ENCODE measurements around the gene CRY2.

DNA sequence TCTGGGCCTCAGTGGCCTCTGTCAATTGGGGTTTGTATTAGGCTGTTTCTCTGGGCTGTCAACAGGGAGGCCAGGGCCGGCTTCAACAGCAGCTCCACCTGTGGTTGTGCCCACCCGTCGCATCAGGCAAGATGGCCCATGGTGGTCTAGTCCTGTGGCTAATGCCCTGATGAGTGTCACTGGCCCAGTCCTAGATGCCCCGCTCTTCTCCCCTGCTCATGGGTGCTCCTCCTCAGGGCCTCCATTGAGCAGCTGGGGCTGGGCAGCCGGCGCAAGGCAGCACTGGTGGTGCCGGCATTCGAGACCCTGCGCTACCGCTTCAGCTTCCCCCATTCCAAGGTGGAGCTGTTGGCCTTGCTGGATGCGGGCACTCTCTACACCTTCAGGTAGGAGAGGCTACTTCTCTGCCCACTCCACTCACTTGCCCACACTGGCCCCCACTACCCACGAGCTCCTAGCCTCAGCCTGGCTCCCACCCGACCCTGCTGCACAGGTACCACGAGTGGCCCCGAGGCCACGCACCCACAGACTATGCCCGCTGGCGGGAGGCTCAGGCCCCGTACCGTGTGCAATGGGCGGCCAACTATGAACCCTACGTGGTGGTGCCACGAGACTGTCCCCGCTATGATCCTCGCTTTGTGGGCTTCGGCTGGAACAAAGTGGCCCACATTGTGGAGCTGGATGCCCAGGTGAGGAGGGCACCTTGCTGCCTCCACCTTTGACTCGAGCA lies 80.6 kb downstream of the CRY2 start:
- TF ChIP-seq, protein P1, sequence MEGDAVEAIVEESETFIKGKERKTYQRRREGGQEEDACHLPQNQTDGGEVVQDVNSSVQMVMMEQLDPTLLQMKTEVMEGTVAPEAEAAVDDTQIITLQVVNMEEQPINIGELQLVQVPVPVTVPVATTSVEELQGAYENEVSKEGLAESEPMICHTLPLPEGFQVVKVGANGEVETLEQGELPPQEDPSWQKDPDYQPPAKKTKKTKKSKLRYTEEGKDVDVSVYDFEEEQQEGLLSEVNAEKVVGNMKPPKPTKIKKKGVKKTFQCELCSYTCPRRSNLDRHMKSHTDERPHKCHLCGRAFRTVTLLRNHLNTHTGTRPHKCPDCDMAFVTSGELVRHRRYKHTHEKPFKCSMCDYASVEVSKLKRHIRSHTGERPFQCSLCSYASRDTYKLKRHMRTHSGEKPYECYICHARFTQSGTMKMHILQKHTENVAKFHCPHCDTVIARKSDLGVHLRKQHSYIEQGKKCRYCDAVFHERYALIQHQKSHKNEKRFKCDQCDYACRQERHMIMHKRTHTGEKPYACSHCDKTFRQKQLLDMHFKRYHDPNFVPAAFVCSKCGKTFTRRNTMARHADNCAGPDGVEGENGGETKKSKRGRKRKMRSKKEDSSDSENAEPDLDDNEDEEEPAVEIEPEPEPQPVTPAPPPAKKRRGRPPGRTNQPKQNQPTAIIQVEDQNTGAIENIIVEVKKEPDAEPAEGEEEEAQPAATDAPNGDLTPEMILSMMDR (IDR thresholded peaks at IDR 0.05; ENCODE audit: low read depth, low read length), result no peak
- TF ChIP-seq MYC (IDR thresholded peaks at IDR 0.05; ENCODE audit: low read depth, low read length), result no peak
